HEK293 (cell line): Measurements from ENCODE around the gene POC1B.

Source experiments
- CTCF ChIP-seq: fragments of 450-650 bp; formaldehyde crosslinking; IDR thresholded peaks from 2 replicates; pipeline ENCODE4 v1.5.1; 2016; ENCODE audit warnings: missing biosample characterization, missing genetic modification characterization
- MEIS1 ChIP-seq: sonication (generic); formaldehyde crosslinking; IDR thresholded peaks from 2 replicates; pipeline ENCODE4 v1.8.1; 2022; ENCODE audit warnings: missing genetic modification reagents, mild to moderate bottlenecking, borderline replicate concordance
- YY1 ChIP-seq: fragments of 450-650 bp; formaldehyde crosslinking; IDR thresholded peaks from 2 replicates; pipeline ENCODE4 v1.5.1; 2018; ENCODE audit warnings: missing biosample characterization, missing genetic modification characterization
- ZNF121 ChIP-seq: fragments of 450-650 bp; formaldehyde crosslinking; IDR thresholded peaks from 2 replicates; pipeline ENCODE4 v1.5.1; 2016; ENCODE audit warnings: missing biosample characterization, missing genetic modification characterization
- ZNF549 ChIP-seq: fragments of 450-650 bp; IDR thresholded peaks from 2 replicates; pipeline ENCODE4 v1.5.1; 2018; ENCODE audit warnings: missing biosample characterization, missing genetic modification characterization, mild to moderate bottlenecking, inconsistent platforms, moderate library complexity
- ZNF571 ChIP-seq: fragments of 450-650 bp; formaldehyde crosslinking; IDR thresholded peaks from 2 replicates; pipeline ENCODE4 v1.5.0; 2017; ENCODE audit warnings: missing biosample characterization, missing genetic modification characterization
- ZNF776 ChIP-seq: fragments of 450-650 bp; formaldehyde crosslinking; IDR thresholded peaks from 2 replicates; pipeline ENCODE4 v1.5.0; 2017; ENCODE audit warnings: missing biosample characterization, missing genetic modification characterization, borderline replicate concordance
- ZNF777 ChIP-seq: fragments of 450-650 bp; formaldehyde crosslinking; IDR thresholded peaks from 2 replicates; pipeline ENCODE4 v1.5.1; 2017; ENCODE audit warnings: missing biosample characterization, missing genetic modification characterization, borderline replicate concordance
- ZNF792 ChIP-seq: fragments of 450-650 bp; formaldehyde crosslinking; IDR thresholded peaks from 2 replicates; pipeline ENCODE4 v1.5.1; 2016; ENCODE audit warnings: missing biosample characterization, missing genetic modification characterization
- ZSCAN4 ChIP-seq: fragments of 450-650 bp; formaldehyde crosslinking; IDR thresholded peaks from 2 replicates; pipeline ENCODE4 v1.5.1; 2017; ENCODE audit warnings: missing biosample characterization, missing genetic modification characterization
- TF ChIP-seq, protein P1 (sequence below): fragments of 450-650 bp; formaldehyde crosslinking; IDR thresholded peaks from 2 replicates; pipeline ENCODE4 v1.5.1; 2016; ENCODE audit warnings: missing biosample characterization, missing genetic modification characterization, low read depth
- TF ChIP-seq, protein P2 (sequence below): fragments of 450-650 bp; formaldehyde crosslinking; IDR thresholded peaks from 2 replicates; pipeline ENCODE4 v1.5.1; 2016; ENCODE audit warnings: missing biosample characterization, missing genetic modification characterization

GRCh38 chr12:89416049-89416792 is 109.6 kb downstream of the POC1B start:
- TF ChIP-seq ZNF776 (tag by site-specific recombination) (no peak), ZNF549 (no peak), MEIS1 (CRISPR knock-in tag) (no peak), ZSCAN4 (tag by site-specific recombination) (no peak), CTCF (tag by site-specific recombination) (no peak), ZNF792 (tag by site-specific recombination) (no peak), ZNF777 (no peak), ZNF121 (no peak), ZNF571 (tag by site-specific recombination) (no peak), YY1 (tag by site-specific recombination) (no peak)
- TF ChIP-seq, protein P1, sequence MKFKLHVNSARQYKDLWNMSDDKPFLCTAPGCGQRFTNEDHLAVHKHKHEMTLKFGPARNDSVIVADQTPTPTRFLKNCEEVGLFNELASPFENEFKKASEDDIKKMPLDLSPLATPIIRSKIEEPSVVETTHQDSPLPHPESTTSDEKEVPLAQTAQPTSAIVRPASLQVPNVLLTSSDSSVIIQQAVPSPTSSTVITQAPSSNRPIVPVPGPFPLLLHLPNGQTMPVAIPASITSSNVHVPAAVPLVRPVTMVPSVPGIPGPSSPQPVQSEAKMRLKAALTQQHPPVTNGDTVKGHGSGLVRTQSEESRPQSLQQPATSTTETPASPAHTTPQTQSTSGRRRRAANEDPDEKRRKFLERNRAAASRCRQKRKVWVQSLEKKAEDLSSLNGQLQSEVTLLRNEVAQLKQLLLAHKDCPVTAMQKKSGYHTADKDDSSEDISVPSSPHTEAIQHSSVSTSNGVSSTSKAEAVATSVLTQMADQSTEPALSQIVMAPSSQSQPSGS: no peak
- TF ChIP-seq, protein P2, sequence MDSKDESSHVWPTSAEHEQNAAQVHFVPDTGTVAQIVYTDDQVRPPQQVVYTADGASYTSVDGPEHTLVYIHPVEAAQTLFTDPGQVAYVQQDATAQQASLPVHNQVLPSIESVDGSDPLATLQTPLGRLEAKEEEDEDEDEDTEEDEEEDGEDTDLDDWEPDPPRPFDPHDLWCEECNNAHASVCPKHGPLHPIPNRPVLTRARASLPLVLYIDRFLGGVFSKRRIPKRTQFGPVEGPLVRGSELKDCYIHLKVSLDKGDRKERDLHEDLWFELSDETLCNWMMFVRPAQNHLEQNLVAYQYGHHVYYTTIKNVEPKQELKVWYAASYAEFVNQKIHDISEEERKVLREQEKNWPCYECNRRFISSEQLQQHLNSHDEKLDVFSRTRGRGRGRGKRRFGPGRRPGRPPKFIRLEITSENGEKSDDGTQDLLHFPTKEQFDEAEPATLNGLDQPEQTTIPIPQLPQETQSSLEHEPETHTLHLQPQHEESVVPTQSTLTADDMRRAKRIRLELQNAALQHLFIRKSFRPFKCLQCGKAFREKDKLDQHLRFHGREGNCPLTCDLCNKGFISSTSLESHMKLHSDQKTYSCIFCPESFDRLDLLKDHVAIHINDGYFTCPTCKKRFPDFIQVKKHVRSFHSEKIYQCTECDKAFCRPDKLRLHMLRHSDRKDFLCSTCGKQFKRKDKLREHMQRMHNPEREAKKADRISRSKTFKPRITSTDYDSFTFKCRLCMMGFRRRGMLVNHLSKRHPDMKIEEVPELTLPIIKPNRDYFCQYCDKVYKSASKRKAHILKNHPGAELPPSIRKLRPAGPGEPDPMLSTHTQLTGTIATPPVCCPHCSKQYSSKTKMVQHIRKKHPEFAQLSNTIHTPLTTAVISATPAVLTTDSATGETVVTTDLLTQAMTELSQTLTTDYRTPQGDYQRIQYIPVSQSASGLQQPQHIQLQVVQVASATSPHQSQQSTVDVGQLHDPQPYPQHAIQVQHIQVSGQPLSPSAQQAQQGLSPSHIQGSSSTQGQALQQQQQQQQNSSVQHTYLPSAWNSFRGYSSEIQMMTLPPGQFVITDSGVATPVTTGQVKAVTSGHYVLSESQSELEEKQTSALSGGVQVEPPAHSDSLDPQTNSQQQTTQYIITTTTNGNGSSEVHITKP (tag by site-specific recombination): no peak
